HEK293 (cell line): ENCODE results near the gene CCNT1.

ENCODE experiments used
- AEBP2 ChIP-seq: fragments of 450-650 bp; formaldehyde crosslinking; IDR thresholded peaks from 2 replicates; pipeline ENCODE4 v1.5.1; 2016; ENCODE audit warnings: missing biosample characterization, missing genetic modification characterization, borderline replicate concordance
- CTCF ChIP-seq: fragments of 450-650 bp; formaldehyde crosslinking; IDR thresholded peaks from 2 replicates; pipeline ENCODE4 v1.5.1; 2016; ENCODE audit warnings: missing biosample characterization, missing genetic modification characterization
- FEZF1 ChIP-seq: fragments of 450-650 bp; formaldehyde crosslinking; IDR thresholded peaks from 2 replicates; pipeline ENCODE4 v1.5.1; 2016; ENCODE audit warnings: missing biosample characterization, missing genetic modification characterization
- GLIS1 ChIP-seq: fragments of 450-650 bp; formaldehyde crosslinking; IDR thresholded peaks from 2 replicates; pipeline ENCODE4 v1.5.1; 2016; ENCODE audit warnings: missing biosample characterization, missing genetic modification characterization
- IKZF3 ChIP-seq: fragments of 450-650 bp; IDR thresholded peaks from 2 replicates; pipeline ENCODE4 v1.5.0; 2018; ENCODE audit warnings: missing biosample characterization, mild to moderate bottlenecking, missing genetic modification characterization, moderate library complexity
- OVOL3 ChIP-seq: fragments of 450-650 bp; formaldehyde crosslinking; IDR thresholded peaks from 2 replicates; pipeline ENCODE4 v1.5.1; 2016; ENCODE audit warnings: missing biosample characterization, missing genetic modification characterization
- PBX3 ChIP-seq: sonication (generic); formaldehyde crosslinking; IDR thresholded peaks from 2 replicates; pipeline ENCODE4 v1.8.1; 2022; ENCODE audit warnings: mild to moderate bottlenecking, moderate library complexity, missing genetic modification reagents
- PRDM4 ChIP-seq: fragments of 450-650 bp; formaldehyde crosslinking; IDR thresholded peaks from 2 replicates; pipeline ENCODE4 v1.5.1; 2017; ENCODE audit warnings: missing biosample characterization, missing genetic modification characterization
- PRDM6 ChIP-seq: fragments of 450-650 bp; formaldehyde crosslinking; IDR thresholded peaks from 2 replicates; pipeline ENCODE4 v1.5.1; 2017; ENCODE audit warnings: missing biosample characterization, missing genetic modification characterization
- SP2 ChIP-seq: fragments of 450-650 bp; formaldehyde crosslinking; IDR thresholded peaks from 2 replicates; pipeline ENCODE4 v1.5.1; 2016; ENCODE audit warnings: missing biosample characterization, missing genetic modification characterization
- TSHZ1 ChIP-seq: fragments of 450-650 bp; formaldehyde crosslinking; IDR thresholded peaks from 2 replicates; pipeline ENCODE4 v1.5.1; 2016; ENCODE audit warnings: missing biosample characterization, missing genetic modification characterization, borderline replicate concordance
- YY2 ChIP-seq: fragments of 450-650 bp; formaldehyde crosslinking; IDR thresholded peaks from 2 replicates; pipeline ENCODE4 v1.5.1; 2016; ENCODE audit warnings: missing biosample characterization, missing genetic modification characterization
- ZIC2 ChIP-seq: fragments of 450-650 bp; formaldehyde crosslinking; IDR thresholded peaks from 2 replicates; pipeline ENCODE4 v1.5.1; 2016; ENCODE audit warnings: missing biosample characterization, missing genetic modification characterization
- ZNF157 ChIP-seq: fragments of 450-650 bp; formaldehyde crosslinking; IDR thresholded peaks from 2 replicates; pipeline ENCODE4 v1.5.1; 2016; ENCODE audit warnings: missing biosample characterization, missing genetic modification characterization
- ZNF16 ChIP-seq: fragments of 450-650 bp; formaldehyde crosslinking; IDR thresholded peaks from 2 replicates; pipeline ENCODE4 v1.5.1; 2016; ENCODE audit warnings: low read depth, missing biosample characterization, missing genetic modification characterization
- ZNF266 ChIP-seq: fragments of 450-650 bp; formaldehyde crosslinking; IDR thresholded peaks from 2 replicates; pipeline ENCODE4 v1.5.1; 2016; ENCODE audit warnings: missing biosample characterization, missing genetic modification characterization, low read depth
- ZNF549 ChIP-seq: fragments of 450-650 bp; IDR thresholded peaks from 2 replicates; pipeline ENCODE4 v1.5.1; 2018; ENCODE audit warnings: missing biosample characterization, missing genetic modification characterization, mild to moderate bottlenecking, inconsistent platforms, moderate library complexity
- ZNF555 ChIP-seq: fragments of 450-650 bp; formaldehyde crosslinking; conservative IDR thresholded peaks from 2 replicates; pipeline ENCODE4 v1.5.1; 2017; ENCODE audit warnings: missing biosample characterization, mild to moderate bottlenecking, missing genetic modification characterization, inconsistent platforms
- ZSCAN16 ChIP-seq: fragments of 450-650 bp; formaldehyde crosslinking; IDR thresholded peaks from 2 replicates; pipeline ENCODE4 v1.5.1; 2016; ENCODE audit warnings: missing biosample characterization, missing genetic modification characterization
- TF ChIP-seq, protein P1 (sequence below): fragments of 450-650 bp; formaldehyde crosslinking; IDR thresholded peaks from 2 replicates; pipeline ENCODE4 v1.5.1; 2017; ENCODE audit warnings: missing biosample characterization, missing genetic modification characterization
- TF ChIP-seq, protein P2 (sequence below): fragments of 450-650 bp; formaldehyde crosslinking; IDR thresholded peaks from 2 replicates; pipeline ENCODE4 v1.5.1; 2016; ENCODE audit warnings: missing biosample characterization, missing genetic modification characterization
- TF ChIP-seq, protein P3 (sequence below): fragments of 450-650 bp; IDR thresholded peaks from 2 replicates; pipeline ENCODE4 v1.5.1; 2018; ENCODE audit warnings: missing biosample characterization, mild to moderate bottlenecking, missing genetic modification characterization

The CCNT1 gene

DNA sequence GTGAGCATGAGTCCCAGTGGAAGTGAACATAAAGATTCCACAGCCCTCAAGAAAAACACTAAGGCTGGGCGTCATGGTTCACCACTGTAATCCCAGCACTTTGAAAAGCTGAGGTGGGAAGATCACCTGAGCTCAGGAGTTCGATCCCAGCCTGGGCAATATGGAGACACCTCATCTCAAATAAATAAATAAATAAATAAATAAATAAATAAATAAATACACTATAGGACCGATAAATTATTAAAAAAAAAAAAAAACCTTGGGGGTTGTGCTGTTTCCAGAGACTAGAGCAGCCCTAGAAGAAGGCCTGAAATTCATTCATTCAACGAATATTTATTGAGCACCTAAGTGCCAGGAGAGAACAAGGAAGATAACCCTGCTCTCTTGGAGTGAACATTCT is 33.0 kb downstream of the CCNT1 start (continued):
- TF ChIP-seq PRDM4 (no peak), ZNF16 (no peak), PBX3 (CRISPR knock-in tag) (no peak), AEBP2 (tag by site-specific recombination) (peak; percentile 61; the same call in 1 of the 2 replicates), OVOL3 (tag by site-specific recombination) (peak; percentile 32; the same call in 1 of the 2 replicates), PRDM6 (tag by site-specific recombination) (no peak), ZIC2 (no peak), GLIS1 (no peak), ZNF555 (tag by site-specific recombination) (no peak), ZNF549 (tag by site-specific recombination) (no peak), ZNF157 (no peak), YY2 (no peak), FEZF1 (tag by site-specific recombination) (no peak), SP2 (tag by site-specific recombination) (no peak), ZSCAN16 (tag by site-specific recombination) (no peak), ZNF266 (tag by site-specific recombination) (peak; percentile 83), IKZF3 (no peak), TSHZ1 (tag by site-specific recombination) (no peak; the same call in 1 of the 2 replicates), CTCF (tag by site-specific recombination) (no peak)
- TF ChIP-seq, protein P1, sequence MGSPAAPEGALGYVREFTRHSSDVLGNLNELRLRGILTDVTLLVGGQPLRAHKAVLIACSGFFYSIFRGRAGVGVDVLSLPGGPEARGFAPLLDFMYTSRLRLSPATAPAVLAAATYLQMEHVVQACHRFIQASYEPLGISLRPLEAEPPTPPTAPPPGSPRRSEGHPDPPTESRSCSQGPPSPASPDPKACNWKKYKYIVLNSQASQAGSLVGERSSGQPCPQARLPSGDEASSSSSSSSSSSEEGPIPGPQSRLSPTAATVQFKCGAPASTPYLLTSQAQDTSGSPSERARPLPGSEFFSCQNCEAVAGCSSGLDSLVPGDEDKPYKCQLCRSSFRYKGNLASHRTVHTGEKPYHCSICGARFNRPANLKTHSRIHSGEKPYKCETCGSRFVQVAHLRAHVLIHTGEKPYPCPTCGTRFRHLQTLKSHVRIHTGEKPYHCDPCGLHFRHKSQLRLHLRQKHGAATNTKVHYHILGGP (tag by site-specific recombination) = no peak
- TF ChIP-seq, protein P2, sequence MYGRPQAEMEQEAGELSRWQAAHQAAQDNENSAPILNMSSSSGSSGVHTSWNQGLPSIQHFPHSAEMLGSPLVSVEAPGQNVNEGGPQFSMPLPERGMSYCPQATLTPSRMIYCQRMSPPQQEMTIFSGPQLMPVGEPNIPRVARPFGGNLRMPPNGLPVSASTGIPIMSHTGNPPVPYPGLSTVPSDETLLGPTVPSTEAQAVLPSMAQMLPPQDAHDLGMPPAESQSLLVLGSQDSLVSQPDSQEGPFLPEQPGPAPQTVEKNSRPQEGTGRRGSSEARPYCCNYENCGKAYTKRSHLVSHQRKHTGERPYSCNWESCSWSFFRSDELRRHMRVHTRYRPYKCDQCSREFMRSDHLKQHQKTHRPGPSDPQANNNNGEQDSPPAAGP = no peak
- TF ChIP-seq, protein P3, sequence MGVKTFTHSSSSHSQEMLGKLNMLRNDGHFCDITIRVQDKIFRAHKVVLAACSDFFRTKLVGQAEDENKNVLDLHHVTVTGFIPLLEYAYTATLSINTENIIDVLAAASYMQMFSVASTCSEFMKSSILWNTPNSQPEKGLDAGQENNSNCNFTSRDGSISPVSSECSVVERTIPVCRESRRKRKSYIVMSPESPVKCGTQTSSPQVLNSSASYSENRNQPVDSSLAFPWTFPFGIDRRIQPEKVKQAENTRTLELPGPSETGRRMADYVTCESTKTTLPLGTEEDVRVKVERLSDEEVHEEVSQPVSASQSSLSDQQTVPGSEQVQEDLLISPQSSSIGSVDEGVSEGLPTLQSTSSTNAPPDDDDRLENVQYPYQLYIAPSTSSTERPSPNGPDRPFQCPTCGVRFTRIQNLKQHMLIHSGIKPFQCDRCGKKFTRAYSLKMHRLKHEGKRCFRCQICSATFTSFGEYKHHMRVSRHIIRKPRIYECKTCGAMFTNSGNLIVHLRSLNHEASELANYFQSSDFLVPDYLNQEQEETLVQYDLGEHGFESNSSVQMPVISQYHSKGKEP (tag by site-specific recombination) = no peak
